ENCODE results near the gene TMEM151A. TPM values are rescaled to one million over a fixed set of nuclear protein-coding genes. Genes with fewer than 3 reads are reported as not detected.

TMEM151A gene
- total and polyA plus RNA-seq, 2 of the 4 experiments (the other 2 are of a cell fraction): 0.03 TPM; not detected in 1

- CTCF ChIA-PET: no interaction called here
- Histone ChIP-seq H3K9me3 (ENCODE audit: control insufficient read depth, insufficient read depth, low read length) (no peaks in the 10 kb centered on the region), H3K9me1 (ENCODE audit: insufficient read depth, low read length) (peaks cover 6% of the 10 kb centered on the region; the same call in 1 of the 2 replicates), H2AFZ (replicated peaks; ENCODE audit: low read length, poor library complexity) (peak within 1 kb of the TSS; percentile 79), H2BK120ac (ENCODE audit: low read depth, low read length) (no peak within 1 kb of the TSS), H3K4me3 (ENCODE audit: insufficient read depth, low read depth, low read length) (peak within 1 kb of the TSS; percentile 38), H3K36me3 (ENCODE audit: control insufficient read depth, insufficient read depth, low read length) (peaks cover 35% of the 10 kb centered on the region), H3K27me3 (ENCODE audit: control insufficient read depth, insufficient read depth, low read length) (no peaks in the 10 kb centered on the region; the same call in 1 of the 2 replicates), H3K14ac (replicated peaks; ENCODE audit: low read depth, low read length) (no peak within 1 kb of the TSS), H4K8ac (ENCODE audit: low read depth in 2 of 2, low read length in 2 of 2) (no peak within 1 kb of the TSS), H3K79me1 (ENCODE audit: low read depth in 1 of 2, low read length in 2 of 2) (peaks cover 4 to 11% of the 10 kb centered on the region in 2 experiments; a peak in 2 of 4 replicates), H3K27ac (ENCODE audit: insufficient read depth, low read length) (no peak within 1 kb of the TSS; the same call in 1 of the 2 replicates), H4K5ac (ENCODE audit: low read depth, low read length) (no peak within 1 kb of the TSS), H3K9ac (ENCODE audit: low read depth, low read length) (0 out of 2 replicates have a peak within 1 kb of the TSS, but pooled peaks have one; percentile 33), H3K56ac (ENCODE audit: extremely low read depth, insufficient read depth, low read length) (no peak within 1 kb of the TSS), H2BK20ac (ENCODE audit: low read depth, low read length) (no peak within 1 kb of the TSS), H4K20me1 (ENCODE audit: insufficient read depth, low read length) (peaks cover 29% of the 10 kb centered on the region), H2AK5ac (ENCODE audit: low read depth, low read length) (peak within 1 kb of the TSS; percentile 67; the same call in 1 of the 2 replicates), H2AK9ac (replicated peaks; ENCODE audit: low read depth, low read length, poor library complexity) (peak within 1 kb of the TSS; percentile 88), H4K91ac (ENCODE audit: insufficient read depth, low read depth, low read length) (no peak within 1 kb of the TSS), H2BK15ac (ENCODE audit: low read depth, low read length) (no peak within 1 kb of the TSS), H3K23ac (ENCODE audit: low read depth, low read length) (peak within 1 kb of the TSS; percentile 61; the same call in 1 of the 2 replicates), H3K4me1 (ENCODE audit: control insufficient read depth, insufficient read depth, low read length) (peaks cover 5% of the 10 kb centered on the region; the same call in 1 of the 2 replicates), H3K4me2 (ENCODE audit: low read depth, low read length) (peak within 1 kb of the TSS; percentile 70), H3K18ac (ENCODE audit: low read depth, low read length) (no peak within 1 kb of the TSS), H3K4ac (ENCODE audit: low read depth, low read length) (no peak within 1 kb of the TSS), H2BK5ac (ENCODE audit: low read depth, low read length, poor library complexity, severe bottlenecking) (no peak within 1 kb of the TSS)
- no TSS peak for BruUV-seq (replicated peaks)
- ATAC-seq (ENCODE audit: low read depth) (peak; percentile 71), DNase-seq (no peak)
- TF ChIP-seq MAZ (IDR thresholded peaks at IDR 0.05; ENCODE audit: borderline replicate concordance, low read depth, low read length) (peak; percentile 31; the same call in 1 of the 2 replicates), MAFK (IDR thresholded peaks at IDR 0.05; ENCODE audit: low read depth, low read length) (no peak)
- dilution Hi-C loops (cut with HindIII; ENCODE audit: low sequenced_read_pairs, unreplicated experiment): no loop called here
- intact Hi-C loops (cut with micrococcal nuclease): no loop called here
- in situ Hi-C loops (cut with MboI; ENCODE audit: low sequenced_read_pairs): no loop called here
- POLR2A ChIA-PET (ENCODE audit: unreplicated experiment): no interaction called here
- WGBS, 2 experiments (ENCODE audit: extremely low coverage in 2 of 2, insufficient read length in 1 of 2): 17% methylated on average over 29 of the region's 84 CpGs; no CpG with 5 or more reads in 1 of the 2 experiments
Observed at GRCh38 chr11:66277471-66278362, 14.0 kb upstream of the TMEM151A start, which contains the start of gene CNIH2. TSS of gene CNIH2 (plus strand) at chr11:66278175. CDS start at chr11:66278457, 282 bp downstream.

Data from IMR-90 (cell line).